VCaP (cell line): ENCODE results near the gene ABCF1.

Source experiments
- H3K27ac ChIP-seq: fragments of 450-650 bp; 2 replicates; pipeline ENCODE4 v1.5.1; 2017
- CTCF ChIP-seq: fragments of 450-650 bp; conservative IDR thresholded peaks from 2 replicates; pipeline ENCODE4 v1.5.1; 2017; ENCODE audit warnings: mild to moderate bottlenecking, moderate library complexity

The ABCF1 gene

GRCh38 chr6:30554962-30555815 is 16.1 kb upstream of the ABCF1 start:
- H3K27ac ChIP-seq, result peak overlapping the region; percentile 97
- TF ChIP-seq CTCF, result no peak

- TF ChIP-seq CTCF, result no peak
- peak overlapping the region; percentile 97 for H3K27ac ChIP-seq
These were observed 15.5 kb upstream of the ABCF1 start for GRCh38 chr6:30555816-30556065.

- peak within 1 kb of the TSS; percentile 97 for H3K27ac ChIP-seq
- TF ChIP-seq CTCF, result no peak
These were observed 15.0 kb upstream of the ABCF1 start, which contains the start of gene GNL1 for GRCh38 chr6:30556066-30556905. TSS of gene GNL1 (minus strand) at chr6:30556489. CDS start at chr6:30556203, 286 bp downstream.

GRCh38 chr6:30556906-30557682 is 14.1 kb upstream of the ABCF1 start, which contains the start of gene PRR3:
TSS of gene PRR3 (plus strand) at chr6:30557295. CDS start at chr6:30557345, 50 bp downstream.
- H3K27ac ChIP-seq, result peak within 1 kb of the TSS; percentile 97
- no peak for TF ChIP-seq CTCF

- no peak for TF ChIP-seq CTCF
- H3K27ac ChIP-seq, result peak overlapping the region; percentile 97
These were observed 13.6 kb upstream of the ABCF1 start for GRCh38 chr6:30557683-30557981.

- H3K27ac ChIP-seq, result no peak overlapping the region
These were observed 10.3 kb upstream of the ABCF1 start for GRCh38 chr6:30560930-30561329.

More at GRCh38 chr6:30560930-30561329, 10.3 kb upstream of the ABCF1 start:
- TF ChIP-seq CTCF, result no peak
